T47D (cell line): ENCODE measurements around the gene HEMK1.

Experiments
- DNase-seq, 2 experiments: peaks; one replicate each; pipeline versions ENCODE4 v3.0.0 to v3.0.0-alpha.2; 2011 to 2012; ENCODE audit warnings: low read depth in 1 of 2, low spot score in 1 of 2
- JUND ChIP-seq: IDR thresholded peaks from 2 replicates; pipeline ENCODE4 v1.6.1; 2012; ENCODE audit warnings: low read depth
- in situ Hi-C: cut with HindIII; loops from 2 replicates; pipeline ENCODE4 v1.10.0; 2016; ENCODE audit warnings: low sequenced_read_pairs, low pct_unique_long_range_greater_than_20kb

Gene HEMK1

GRCh38 chr3:50534681-50535330 is 34.5 kb upstream of the HEMK1 start:
- no peak for TF ChIP-seq JUND
- no peak for DNase-seq
- in situ Hi-C loops = no loop called here

DNA sequence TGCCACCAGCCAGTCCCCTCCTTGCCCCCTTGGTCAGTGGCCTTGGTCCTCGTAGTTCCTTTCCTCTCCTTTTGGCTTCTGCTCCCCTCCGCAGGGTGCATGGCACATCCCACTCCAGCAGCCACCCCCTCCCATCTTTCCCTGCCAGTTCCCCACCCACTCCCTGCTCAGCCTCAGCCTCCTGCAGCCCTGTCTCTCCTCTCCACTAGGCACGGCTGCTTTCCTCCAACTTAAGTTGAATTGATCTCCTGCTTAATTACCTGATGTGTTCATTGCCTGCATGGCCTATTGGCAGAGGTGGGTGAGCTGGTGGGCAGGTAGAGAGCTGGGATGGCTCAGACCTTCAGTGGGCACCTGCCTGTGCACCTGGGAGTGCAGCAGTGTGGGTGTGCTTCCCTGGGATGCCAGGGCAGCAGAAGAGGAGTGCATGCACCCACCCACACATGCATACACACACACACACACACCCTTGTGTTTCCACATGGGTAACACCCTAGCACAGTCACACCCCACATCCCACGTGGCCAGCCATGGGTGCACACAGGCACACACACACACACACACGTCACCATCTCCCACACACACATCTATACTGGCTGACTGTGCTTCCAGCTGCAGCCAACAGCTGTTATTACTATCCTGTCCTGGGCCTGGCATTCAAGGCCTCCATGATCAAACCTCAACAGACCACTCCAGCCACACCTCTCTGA is 32.7 kb upstream of the HEMK1 start:
- no peak for DNase-seq
- in situ Hi-C loops = no loop called here

DNA sequence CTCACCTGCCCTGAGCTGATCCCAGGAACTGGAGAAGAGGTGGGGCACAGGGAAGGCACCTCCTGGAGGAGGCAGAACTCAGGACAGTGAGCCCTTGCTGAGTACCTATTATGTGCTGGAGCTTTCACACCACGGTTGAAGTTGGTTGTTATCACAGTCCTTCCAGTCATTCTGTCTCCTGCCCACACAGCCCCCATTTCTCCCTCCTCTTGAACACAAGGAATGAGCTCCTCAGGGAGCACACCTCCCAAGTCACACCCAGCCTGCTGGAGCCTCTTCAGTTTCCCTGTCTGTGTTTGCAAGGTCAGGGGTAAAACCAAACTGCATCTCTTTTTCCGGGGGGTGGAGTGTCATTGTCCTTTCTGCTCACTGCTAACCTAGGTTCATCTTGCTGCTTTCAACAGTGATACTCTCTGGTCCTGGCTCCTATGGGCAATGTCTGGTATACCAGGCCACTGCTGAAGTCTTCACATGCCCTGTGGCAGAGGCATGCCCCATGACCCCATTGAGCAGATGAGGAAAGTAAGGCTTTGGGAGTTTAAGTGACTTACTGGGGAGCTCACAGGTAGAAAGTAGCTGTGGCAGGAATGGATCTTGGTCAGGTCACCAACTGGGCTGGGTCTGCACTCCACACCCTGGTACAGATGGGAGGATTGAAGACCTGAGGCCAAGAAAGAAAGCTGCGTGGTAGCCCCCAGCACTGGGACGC is 31.7 kb upstream of the HEMK1 start:
- DNase-seq = no peak
- in situ Hi-C loops = no loop called here
- TF ChIP-seq JUND = no peak

More for the DNA sequence above, 32.7 kb upstream of the HEMK1 start:
- no peak for TF ChIP-seq JUND

DNA sequence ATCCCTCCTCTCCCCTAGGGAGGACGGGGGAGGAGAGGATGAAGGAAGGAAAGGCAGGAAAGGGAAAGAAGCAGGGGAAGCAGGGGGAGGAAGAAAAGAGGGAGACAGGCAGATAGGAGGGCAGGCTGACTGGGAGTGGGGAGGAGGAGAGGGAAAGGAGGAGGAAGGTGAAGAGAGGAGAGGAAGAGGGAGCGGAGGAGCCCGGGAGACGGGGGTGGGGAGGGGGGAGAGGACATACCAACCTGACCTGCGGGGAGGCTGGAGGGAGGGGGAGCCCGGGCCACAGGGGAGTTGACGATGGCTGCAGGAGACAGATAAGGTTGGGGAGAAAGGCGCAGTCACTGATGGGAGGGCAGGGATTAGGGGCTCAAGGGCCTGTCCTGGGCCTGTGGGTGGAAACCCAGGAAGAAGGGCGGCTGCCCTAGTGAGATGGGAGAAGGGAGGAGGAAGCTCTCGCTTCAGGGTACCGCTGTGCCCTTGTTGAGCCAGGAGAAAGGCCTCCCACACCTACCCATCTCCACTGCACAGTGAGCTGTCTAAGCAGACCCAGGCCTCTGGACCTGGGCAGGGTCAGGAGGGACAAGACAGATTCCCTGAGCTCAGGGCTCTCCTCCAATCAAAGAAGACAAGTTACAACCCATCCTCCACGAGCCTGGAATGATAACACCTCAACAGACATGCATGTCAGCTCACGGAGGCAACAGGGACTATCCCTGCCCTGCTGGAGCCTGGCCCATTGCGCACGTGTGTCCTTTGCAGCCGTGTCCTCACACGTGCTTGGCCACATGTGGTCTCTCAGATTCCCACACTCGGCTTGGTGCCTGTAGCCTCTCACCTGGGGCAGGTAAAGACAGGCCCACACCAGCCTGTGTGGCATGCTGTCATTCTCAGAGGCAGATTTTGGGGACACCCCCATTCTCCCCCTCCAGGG is 29.7 kb upstream of the HEMK1 start:
- no peak for TF ChIP-seq JUND
- no peak for DNase-seq
- in situ Hi-C loops = no loop called here

DNA sequence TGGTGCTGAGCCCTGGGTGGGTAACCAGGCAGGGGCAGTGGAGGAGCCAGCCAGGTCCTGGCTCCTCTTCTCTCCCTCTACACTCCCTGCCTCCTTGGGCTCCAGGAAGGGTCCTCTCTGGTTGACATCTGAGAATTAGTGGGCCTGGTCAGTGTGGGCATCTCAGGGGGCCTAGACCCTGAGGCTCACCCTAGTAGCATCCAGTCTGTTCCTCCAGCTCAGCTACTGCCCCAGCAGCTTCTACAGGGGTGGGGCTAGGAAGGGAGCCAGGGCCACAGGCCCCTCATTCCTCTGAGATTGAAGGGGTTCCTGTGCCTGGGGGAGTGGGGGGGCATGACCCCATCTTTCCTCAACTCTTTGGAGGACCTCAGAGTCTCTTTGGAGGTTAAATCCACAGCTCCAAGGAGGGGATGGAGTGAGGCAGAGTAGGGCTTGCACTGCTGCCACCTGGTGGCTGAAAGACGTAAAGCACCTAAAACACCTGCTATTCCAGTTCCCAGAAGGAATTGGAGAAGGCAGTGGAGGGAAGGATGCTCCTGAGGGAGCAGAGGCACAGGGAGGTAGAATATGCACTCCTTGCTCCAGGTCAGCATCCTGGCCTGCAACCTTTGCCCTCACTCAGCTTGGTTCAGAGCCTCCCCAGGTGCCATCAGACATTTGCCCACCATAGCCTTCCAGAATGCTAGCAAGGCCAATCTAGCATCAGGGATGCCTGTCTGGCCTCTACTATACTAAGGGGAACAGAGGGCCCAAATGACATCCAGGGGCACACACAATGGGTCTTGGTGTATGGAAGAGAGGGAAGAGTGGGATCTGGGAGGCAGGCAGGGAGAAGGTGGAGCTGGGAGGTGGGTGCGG is 26.9 kb upstream of the HEMK1 start:
- no peak for TF ChIP-seq JUND
- peak; percentile 73 to 84 for DNase-seq
- in situ Hi-C loops = no loop called here

GRCh38 chr3:50545781-50546180 is 23.5 kb upstream of the HEMK1 start:
- TF ChIP-seq JUND = no peak
- no peak for DNase-seq
- in situ Hi-C loops = no loop called here

GRCh38 chr3:50549226-50549625 is 20.1 kb upstream of the HEMK1 start:
- no peak for TF ChIP-seq JUND
- in situ Hi-C loops = no loop called here
- no peak for DNase-seq

GRCh38 chr3:50550079-50550736 is 19.1 kb upstream of the HEMK1 start:
- DNase-seq = peak; percentile 35 to 42
- TF ChIP-seq JUND = no peak
- in situ Hi-C loops = no loop called here

DNA sequence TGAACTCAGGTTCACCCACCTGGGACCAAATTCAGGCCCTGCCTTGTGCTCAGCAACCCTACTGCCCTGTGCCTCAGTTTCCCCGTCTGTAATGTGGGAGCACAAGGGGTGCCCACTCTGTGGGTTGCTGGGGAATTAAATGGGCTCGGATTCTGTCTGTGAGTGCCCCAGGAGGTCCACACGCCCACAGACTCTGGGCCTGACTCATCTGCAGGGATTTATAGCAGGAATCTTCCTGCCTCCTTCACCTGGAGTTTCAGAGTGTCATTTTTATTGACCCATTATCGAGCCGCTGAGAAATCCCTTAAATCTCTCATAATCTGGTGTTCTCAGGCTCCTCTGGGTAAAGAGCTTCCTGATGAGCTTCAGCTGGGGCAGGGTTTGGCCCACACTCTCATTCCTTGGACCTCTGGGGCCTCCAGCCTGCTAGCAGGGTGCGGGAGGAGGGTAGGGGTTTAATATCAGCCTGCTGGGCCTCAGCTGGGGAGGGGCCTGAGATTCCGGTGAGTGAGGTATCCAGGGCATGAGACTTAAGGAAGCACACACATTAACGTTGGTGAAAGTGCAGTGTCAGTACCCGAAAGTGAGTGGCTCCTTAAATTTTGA is 18.2 kb upstream of the HEMK1 start:
- TF ChIP-seq JUND = no peak
- DNase-seq = no peak
- in situ Hi-C loops = no loop called here

- DNase-seq = peak in 1 of 2 experiments; percentile 46
- TF ChIP-seq JUND = no peak
- in situ Hi-C loops = no loop called here
These were observed 17.5 kb upstream of the HEMK1 start for GRCh38 chr3:50551681-50552435.
